ENCODE results near the gene ZP2.

DNA sequence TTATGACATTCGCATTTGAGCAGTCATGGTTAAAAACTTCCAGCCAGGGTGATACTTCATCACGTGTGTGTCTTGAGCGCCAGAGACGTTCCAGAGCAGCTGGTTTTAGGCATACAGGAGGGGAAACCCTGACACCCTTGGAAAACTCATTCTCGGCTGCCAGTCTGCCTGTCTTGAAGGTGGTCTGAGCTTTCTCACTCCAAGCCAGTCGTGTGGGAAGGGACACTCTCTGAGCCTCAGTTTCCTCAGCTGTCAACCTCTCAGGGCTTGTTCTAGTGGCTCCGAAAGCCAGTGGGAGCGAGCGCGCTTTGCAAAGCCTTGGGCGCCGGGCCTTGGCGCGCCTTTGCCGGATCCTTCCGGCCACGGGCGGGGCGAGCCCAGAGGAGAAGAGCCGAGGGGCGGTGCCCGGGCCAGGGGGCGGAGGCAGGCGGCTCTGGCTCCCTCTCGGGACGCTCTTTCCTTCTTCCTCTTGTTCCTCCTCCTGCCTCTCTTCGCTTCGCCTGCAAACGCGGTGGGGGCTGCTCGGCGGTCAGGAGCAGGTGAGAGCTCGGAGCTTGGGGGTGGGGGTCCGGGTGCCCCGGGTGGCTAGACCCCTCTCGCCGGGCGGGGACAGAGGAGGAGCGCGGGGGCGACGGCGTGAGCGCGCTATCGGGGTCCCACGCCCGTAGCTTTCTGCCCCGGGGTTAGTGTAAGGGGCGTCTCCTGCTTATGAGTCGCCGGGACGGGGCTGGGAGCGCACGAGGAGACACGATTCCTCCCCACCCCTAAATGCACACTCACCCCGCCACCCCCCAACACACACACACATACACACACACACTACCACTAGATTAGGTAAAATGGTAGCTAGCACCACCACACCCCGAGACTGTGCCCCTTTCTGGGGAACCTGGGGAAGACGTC lies 52.9 kb downstream of the ZP2 start, which contains the start of gene LDAF1:
- TF ChIP-seq, protein P1, sequence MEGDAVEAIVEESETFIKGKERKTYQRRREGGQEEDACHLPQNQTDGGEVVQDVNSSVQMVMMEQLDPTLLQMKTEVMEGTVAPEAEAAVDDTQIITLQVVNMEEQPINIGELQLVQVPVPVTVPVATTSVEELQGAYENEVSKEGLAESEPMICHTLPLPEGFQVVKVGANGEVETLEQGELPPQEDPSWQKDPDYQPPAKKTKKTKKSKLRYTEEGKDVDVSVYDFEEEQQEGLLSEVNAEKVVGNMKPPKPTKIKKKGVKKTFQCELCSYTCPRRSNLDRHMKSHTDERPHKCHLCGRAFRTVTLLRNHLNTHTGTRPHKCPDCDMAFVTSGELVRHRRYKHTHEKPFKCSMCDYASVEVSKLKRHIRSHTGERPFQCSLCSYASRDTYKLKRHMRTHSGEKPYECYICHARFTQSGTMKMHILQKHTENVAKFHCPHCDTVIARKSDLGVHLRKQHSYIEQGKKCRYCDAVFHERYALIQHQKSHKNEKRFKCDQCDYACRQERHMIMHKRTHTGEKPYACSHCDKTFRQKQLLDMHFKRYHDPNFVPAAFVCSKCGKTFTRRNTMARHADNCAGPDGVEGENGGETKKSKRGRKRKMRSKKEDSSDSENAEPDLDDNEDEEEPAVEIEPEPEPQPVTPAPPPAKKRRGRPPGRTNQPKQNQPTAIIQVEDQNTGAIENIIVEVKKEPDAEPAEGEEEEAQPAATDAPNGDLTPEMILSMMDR (IDR thresholded peaks at IDR 0.05), result no peak
- no peak for TF ChIP-seq EP300 (IDR thresholded peaks at IDR 0.05)
